Measurements from ENCODE around the gene EIF4ENIF1. TPM values are rescaled to one million over a fixed set of nuclear protein-coding genes. Genes with fewer than 3 reads are reported as not detected.
"Not testable (repeated sequence)": the region's sequence is repeated elsewhere in the genome, so short reads cannot be mapped to it uniquely, and the experiment has no call there.

EIF4ENIF1 gene
- total RNA-seq, 2 donors from 2014 or later, result 36.5 to 49.5 TPM

DNA sequence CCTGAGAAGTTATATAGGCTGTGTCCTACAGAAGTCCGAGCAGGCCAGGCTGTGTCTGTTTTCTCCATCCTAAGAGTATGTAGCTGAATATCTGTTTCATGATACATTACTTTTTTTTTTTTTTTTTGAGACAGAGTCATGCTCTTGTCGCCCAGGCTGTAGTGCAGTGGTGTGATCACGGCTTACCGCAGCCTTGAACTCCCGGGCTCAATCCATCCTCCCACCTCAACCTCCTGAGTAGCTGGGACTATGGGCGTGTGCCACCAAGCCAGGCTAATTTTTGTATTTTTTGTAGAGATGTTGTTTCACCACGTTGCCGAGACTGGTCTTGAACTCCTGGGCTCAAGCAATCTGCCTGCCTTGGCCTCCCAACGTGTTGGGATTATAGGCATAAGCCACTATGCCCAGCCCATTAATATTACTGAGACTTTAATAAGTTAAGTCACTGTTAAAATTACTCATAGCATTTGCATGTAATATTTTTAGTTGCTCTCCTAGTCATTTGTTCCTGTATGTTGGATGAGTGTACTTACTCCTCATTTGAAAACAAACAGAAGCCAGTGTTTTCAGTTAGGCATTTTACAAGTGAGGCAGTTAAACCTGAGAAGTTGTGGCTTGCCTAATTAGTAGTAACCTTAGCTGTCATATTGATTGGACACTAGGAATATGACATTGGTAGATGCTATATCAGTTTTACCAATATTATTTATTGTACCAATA, 64.2 kb downstream of the EIF4ENIF1 start:
- ATAC-seq (peak in 1 of 2 donors; percentile 53), DNase-seq (ENCODE audit: low spot score in 2 of 2) (no peak)
- Mint-ChIP-seq H3K27ac (peak overlapping the region; percentile 11 to 61), H3K9me3 (no peaks in the 10 kb centered on the region), H3K36me3 (peaks cover 8 to 24% of the 10 kb centered on the region in 2 donors)

DNA sequence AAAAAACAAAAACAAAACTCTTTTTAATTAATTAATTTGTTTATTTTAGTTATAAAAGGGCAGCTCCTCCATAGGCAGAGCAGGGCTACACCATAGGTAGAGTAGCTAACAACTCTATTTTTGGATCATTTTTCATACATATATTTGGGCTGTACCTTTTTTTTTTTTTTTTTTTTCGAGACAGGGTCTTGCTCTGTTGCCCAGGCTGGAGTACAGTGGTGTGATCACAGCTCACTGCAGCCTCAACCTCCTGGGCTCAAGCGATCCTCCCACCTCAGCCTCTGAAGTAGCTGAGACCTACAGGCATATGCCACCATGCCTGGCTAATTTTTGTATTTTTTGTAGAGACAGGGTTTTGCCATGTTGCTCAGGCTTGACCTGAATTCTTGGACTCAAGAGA, 87.3 kb downstream of the EIF4ENIF1 start:
- Mint-ChIP-seq H3K27ac (peak overlapping the region in 1 of 2 donors; percentile 86), H3K36me3 (peaks cover 16 to 30% of the 10 kb centered on the region in 2 donors)
- not testable (repeated sequence) for DNase-seq (ENCODE audit: low spot score in 2 of 2); ATAC-seq; H3K9me3 Mint-ChIP-seq

DNA sequence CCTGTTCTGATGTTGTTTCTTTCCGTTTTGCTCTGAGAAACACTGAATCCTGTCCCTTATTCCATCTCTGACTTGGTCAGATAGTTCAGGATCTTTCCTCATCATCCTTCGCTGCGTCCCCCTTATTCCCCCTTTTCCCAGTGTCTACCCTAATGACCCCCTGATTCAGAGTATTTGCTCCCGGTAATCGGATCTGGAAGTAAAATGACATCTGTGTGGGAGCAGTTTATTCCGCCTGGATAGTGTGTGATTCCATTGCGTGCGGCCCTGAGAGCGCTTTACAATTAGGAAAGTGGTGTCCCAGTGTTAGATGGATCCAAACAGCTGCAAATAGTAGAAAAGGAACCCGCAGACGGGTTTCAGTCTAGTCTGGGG, 89.6 kb downstream of the EIF4ENIF1 start:
- peaks cover 16 to 30% of the 10 kb centered on the region in 2 donors for H3K36me3 Mint-ChIP-seq

DNA sequence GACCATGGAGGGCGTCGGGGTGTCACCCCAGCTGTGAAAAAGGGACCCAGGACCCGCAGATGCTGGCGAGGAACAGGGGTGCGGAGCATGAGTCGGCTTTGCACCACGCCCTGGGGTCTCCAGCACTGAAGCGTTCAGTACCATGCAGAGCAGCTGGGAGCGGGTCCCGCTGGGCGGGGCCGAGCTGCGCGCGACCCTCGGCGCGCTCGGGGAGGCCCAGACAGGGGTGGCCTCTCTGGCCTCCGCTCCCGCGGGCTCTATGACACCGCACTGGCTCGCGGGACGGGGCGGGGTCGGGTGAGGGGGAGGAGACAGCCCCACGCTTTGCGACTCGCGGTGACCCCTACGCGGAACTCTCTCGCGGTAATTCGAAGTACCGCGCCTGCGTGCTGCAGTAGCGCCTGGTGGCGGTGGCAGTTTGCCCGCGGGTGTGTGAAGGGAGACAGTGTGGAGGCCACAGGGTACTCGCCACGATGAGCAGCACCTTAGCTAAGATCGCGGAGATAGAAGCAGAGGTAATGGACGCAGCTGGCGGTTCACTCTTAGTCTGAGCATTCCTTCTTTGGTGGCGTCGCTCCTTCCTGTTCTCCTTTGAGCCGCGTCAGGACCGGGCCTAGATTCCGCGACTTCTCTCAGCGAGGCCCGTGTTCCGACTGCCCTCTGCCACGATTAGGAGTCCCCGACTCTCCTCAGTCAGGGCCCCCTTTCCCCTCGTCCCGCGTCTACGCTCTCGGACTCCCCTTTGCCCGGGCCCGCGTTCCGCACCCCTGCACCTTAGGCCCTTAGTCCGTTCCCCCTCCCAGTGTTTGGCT, 90.2 kb downstream of the EIF4ENIF1 start, which contains the start of gene DRG1:
Gene DRG1 (plus strand): TSS at position 394 of the 812 bp plus-strand sequence. CDS start 80 bp downstream, at position 474.
- Mint-ChIP-seq H3K27ac (peak within 1 kb of the TSS; percentile 95 to 100), H3K9me3 (peaks cover 0 to 2% of the 10 kb centered on the region in 2 donors), H3K36me3 (peaks cover 16 to 33% of the 10 kb centered on the region in 2 donors)
- DNase-seq (ENCODE audit: low spot score in 2 of 2) (peak; percentile 97 to 98), ATAC-seq (peak; percentile 99 to 100)

More for the DNA sequence above, 89.6 kb downstream of the EIF4ENIF1 start:
- Mint-ChIP-seq H3K9me3 (no peaks in the 10 kb centered on the region), H3K27ac (peak overlapping the region; percentile 95 to 100)
- ATAC-seq (no peak), DNase-seq (ENCODE audit: low spot score in 2 of 2) (no peak)

DNA sequence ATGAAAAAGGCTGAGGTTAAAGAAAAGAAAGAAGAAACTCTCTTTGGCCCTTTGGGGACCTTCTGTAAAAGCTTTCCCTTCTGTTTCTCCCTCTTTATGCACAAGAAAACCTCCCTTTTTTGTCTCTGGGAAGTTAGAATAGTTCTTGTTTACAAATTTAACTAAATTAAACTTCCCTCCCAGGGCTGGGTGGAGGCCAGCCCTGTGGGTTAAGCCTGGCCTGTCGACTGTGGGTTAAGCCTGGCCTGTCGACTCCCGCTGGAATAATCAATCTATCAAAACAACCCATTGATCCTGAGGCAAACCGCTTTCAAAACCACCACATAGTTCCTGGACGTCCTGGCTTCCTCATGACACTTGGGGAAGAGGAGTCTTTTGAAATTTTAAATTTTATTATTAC, 91.4 kb downstream of the EIF4ENIF1 start:
- DNase-seq (ENCODE audit: low spot score in 2 of 2), result no peak
- Mint-ChIP-seq H3K36me3 (peaks cover 16 to 36% of the 10 kb centered on the region in 2 donors), H3K27ac (no peak overlapping the region), H3K9me3 (peaks cover 0 to 5% of the 10 kb centered on the region in 2 donors)
- ATAC-seq, result no peak

DNA sequence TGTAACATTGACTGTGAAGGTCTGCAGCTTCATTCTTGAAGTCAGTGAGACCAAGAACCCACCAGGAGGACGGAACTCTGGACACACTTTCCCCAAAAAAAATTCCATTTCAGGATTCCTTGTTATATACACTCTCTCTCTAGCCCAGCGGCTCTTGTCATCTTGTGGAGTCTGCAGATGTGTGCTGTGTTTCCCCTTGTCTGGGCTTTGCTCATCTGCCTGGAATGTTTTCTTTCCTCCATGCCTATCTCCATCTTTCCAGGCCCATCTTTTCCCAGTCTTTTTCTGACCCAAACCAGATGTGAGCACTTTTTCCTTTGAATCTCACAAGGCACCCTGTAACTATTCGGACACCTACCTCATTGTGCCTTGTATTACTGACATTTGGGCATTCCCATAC, 95.3 kb downstream of the EIF4ENIF1 start:
- Mint-ChIP-seq H3K27ac (no peak overlapping the region), H3K9me3 (peaks cover 0 to 5% of the 10 kb centered on the region in 2 donors), H3K36me3 (peaks cover 0 to 6% of the 10 kb centered on the region in 2 donors)
- DNase-seq (ENCODE audit: low spot score in 2 of 2) (no peak), ATAC-seq (no peak)

DNA sequence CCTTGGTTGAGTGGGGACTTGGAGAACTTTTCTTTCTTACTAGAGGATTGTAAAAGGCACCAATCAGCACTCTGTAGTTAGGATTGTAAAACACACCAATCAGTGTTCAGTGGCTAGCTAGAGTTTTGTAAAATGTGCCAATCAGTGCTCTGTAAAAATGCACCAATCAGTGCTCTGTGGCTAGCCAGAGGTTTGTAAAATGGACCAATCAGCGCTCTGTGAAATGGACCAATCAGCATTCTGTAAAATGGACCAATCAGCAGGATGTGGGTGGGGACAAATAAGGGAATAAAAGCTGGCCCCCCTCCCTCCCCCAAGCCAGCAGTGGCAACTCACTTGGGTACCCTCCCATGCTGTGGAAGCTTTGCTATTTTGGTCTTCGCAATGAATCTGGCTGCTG, 95.7 kb downstream of the EIF4ENIF1 start:
- peaks cover 0 to 5% of the 10 kb centered on the region in 2 donors for H3K9me3 Mint-ChIP-seq
- DNase-seq (ENCODE audit: low spot score in 2 of 2) (no peak), ATAC-seq (no peak)
- H3K36me3 Mint-ChIP-seq, result peaks cover 0 to 6% of the 10 kb centered on the region in 2 donors
- H3K27ac Mint-ChIP-seq, result no peak overlapping the region

Other genes with a start within 250 kb of the EIF4ENIF1 start
- 10 to 100 TPM; 20.0 to 20.8 TPM for gene PIK3IP1, start 197.4 kb downstream of the EIF4ENIF1 start, total RNA-seq
- 10 to 100 TPM; 23.5 to 32.3 TPM for gene PATZ1, start 143.5 kb downstream of the EIF4ENIF1 start, total RNA-seq
- 100 to 1,000 TPM; 100 to 103 TPM for gene DRG1, start 90.2 kb downstream of the EIF4ENIF1 start, total RNA-seq
- gene SFI1, start 6.7 kb upstream of the EIF4ENIF1 start, total RNA-seq, result 100 to 1,000 TPM; 259 to 290 TPM
- gene PISD, start 172.4 kb upstream of the EIF4ENIF1 start, total RNA-seq, result 10 to 100 TPM; 36.8 to 41.9 TPM